ENCODE results near the gene KCNH4.
"Not testable (repeated sequence)": the region's sequence is repeated elsewhere in the genome, so short reads cannot be mapped to it uniquely, and the experiment has no call there.

The KCNH4 gene

DNA sequence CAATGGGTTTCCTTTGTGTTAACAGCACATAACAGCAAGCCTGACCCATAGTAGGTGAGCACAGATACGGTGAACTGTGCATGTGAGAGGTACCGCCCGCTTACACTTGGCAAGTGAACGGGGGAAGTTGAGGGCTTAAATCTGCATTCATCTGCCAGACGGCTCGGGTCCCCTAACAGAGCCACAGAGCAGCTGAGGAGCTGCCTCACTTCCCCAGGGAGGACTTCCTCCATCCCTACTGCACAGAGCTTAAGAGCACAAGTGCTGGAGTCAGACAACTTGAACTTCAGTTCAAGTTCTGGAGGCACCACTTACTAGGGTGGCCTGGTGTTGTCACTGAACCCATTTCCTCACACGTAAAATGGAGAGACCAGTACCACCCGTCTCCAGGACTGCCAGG lies 39.6 kb downstream of the KCNH4 start:
- in situ Hi-C loops (cut with HindIII; ENCODE audit: low sequenced_read_pairs) = no loop called here

GRCh38 chr17:42140690-42141089 lies 40.3 kb downstream of the KCNH4 start:
- in situ Hi-C loops (cut with HindIII; ENCODE audit: low sequenced_read_pairs) = not testable (repeated sequence)

- in situ Hi-C loops (cut with HindIII; ENCODE audit: low sequenced_read_pairs) = loop anchor here (5.0 kb wide), 1 partner anchor 38 kb away; no protein-coding TSS in a partner anchor
Measured at GRCh38 chr17:42138749-42139492, 42.0 kb downstream of the KCNH4 start.

GRCh38 chr17:42136654-42137051 lies 44.3 kb downstream of the KCNH4 start:
- in situ Hi-C loops (cut with HindIII; ENCODE audit: low sequenced_read_pairs) = loop anchor here (5.0 kb wide), 1 partner anchor 41 kb away; no protein-coding TSS in a partner anchor

GRCh38 chr17:42135664-42136653 lies 45.0 kb downstream of the KCNH4 start:
- in situ Hi-C loops (cut with HindIII; ENCODE audit: low sequenced_read_pairs) = loop anchor here (5.0 kb wide), 1 partner anchor 41 kb away; no protein-coding TSS in a partner anchor

DNA sequence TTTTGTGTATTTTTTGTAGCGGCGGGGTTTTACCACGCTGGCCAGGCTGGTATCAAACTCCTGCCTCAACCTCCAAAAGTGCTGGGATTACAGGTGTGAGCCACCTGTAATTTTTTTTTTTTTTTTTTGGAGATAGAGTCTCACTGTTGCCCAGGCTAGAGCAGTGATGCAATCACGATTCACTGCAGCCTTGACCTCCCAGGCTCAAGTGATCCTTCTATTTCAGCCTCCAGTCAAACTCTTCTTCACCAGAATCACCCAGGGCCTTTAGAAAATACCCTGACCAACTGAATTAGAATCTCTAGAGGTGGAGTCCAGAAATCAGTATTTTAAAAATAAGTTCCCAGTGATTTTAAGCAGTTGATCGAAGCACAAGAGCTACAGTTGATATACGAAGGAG lies 45.8 kb downstream of the KCNH4 start:
- in situ Hi-C loops (cut with HindIII; ENCODE audit: low sequenced_read_pairs) = loop anchor here (5.0 kb wide), 1 partner anchor 42 kb away; no protein-coding TSS in a partner anchor

GRCh38 chr17:42133461-42134041 lies 47.4 kb downstream of the KCNH4 start:
- in situ Hi-C loops (cut with HindIII; ENCODE audit: low sequenced_read_pairs) = no loop called here

- in situ Hi-C loops (cut with HindIII; ENCODE audit: low sequenced_read_pairs) = no loop called here
Measured at GRCh38 chr17:42132941-42133340, 48.0 kb downstream of the KCNH4 start.

DNA sequence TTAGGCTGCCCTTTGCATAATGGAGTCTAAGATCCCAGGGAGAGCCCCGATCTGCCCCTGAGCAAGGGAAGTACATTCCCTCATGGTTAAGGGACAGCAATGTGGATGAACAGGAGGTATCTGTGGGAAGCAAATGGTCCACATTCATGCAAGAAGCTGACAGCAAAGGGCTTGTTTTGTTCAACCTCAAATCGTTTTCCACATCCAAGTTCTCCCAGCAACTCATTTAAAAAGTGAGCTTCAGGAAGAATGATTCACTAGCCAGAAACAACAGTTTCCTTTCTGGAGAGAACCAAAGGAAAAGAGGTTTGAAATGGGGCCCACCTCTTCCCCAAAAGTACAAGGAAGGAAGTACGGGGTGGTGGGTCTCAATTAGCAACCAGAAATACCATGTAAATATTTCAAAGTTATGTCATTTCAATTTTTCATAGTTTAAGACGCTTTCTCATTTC lies 48.9 kb downstream of the KCNH4 start:
- in situ Hi-C loops (cut with HindIII; ENCODE audit: low sequenced_read_pairs) = no loop called here

GRCh38 chr17:42131232-42131631 lies 49.7 kb downstream of the KCNH4 start:
- in situ Hi-C loops (cut with HindIII; ENCODE audit: low sequenced_read_pairs) = no loop called here

- in situ Hi-C loops (cut with HindIII; ENCODE audit: low sequenced_read_pairs) = no loop called here
Measured at GRCh38 chr17:42130310-42130936, 50.5 kb downstream of the KCNH4 start.

DNA sequence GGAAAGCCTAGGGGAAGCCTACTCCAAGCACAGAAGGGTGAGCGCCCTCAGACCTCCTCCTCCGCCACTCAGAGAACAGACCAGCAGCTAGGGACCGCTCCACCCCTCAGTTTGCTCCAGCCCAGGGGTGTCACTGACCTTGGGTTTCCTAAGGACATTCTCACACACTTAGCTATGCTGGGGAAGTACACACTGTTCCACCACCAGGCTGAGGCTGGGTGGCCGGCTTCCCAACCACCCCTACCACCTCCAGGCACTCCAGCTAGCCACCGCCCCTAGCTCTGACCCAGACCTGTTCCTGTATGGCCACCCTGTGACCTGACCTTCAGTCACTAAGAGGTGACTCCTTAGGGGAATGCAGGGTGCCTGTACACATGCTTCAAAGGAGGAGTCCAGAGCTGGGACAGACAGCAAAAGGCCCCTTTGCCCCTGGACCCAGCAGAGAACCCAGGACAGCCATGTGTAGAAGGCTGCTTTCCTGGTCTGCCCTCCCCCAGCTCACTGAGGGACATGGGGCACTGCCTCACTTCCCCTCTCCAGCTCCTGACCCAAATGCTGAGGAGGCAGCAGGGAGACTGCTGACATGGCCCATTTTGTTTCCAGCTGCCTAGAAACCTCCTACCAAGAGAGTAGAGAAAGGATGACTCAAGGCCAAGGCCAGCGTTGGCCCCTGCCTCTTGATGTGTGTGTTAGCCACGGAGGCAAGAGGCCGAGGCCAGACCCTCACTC lies 51.7 kb downstream of the KCNH4 start:
- in situ Hi-C loops (cut with HindIII; ENCODE audit: low sequenced_read_pairs) = loop anchor here (10.0 kb wide), 1 partner anchor 154 kb away; no protein-coding TSS in a partner anchor

GRCh38 chr17:42127414-42127813 lies 53.5 kb downstream of the KCNH4 start:
- in situ Hi-C loops (cut with HindIII; ENCODE audit: low sequenced_read_pairs) = loop anchor here (10.0 kb wide), 1 partner anchor 153 kb away; no protein-coding TSS in a partner anchor

- in situ Hi-C loops (cut with HindIII; ENCODE audit: low sequenced_read_pairs) = loop anchor here (10.0 kb wide), 1 partner anchor 152 kb away; no protein-coding TSS in a partner anchor
Measured at GRCh38 chr17:42126836-42127235, 54.1 kb downstream of the KCNH4 start.

DNA sequence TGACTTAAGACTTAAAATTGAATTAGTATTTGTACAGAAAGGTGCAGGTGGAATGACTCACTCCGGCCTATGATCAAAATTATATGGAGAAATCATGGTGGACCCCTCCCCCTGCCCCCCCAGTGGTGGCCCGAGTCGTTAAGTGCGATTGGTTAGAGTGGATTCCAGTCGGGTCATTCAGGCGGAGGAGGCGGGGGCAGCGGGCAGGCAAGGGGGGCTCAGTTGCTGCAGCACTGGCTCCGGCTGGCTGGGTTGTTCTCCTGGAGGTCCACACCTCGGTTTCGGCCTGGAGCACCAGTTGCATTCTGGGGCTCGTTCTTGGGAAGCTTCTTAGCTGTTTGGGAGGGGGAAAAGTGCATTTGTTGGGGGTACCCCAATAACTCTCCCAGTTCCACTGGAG lies 55.4 kb downstream of the KCNH4 start:
- in situ Hi-C loops (cut with HindIII; ENCODE audit: low sequenced_read_pairs) = loop anchor here (10.0 kb wide), 1 partner anchor 151 kb away; no protein-coding TSS in a partner anchor

DNA sequence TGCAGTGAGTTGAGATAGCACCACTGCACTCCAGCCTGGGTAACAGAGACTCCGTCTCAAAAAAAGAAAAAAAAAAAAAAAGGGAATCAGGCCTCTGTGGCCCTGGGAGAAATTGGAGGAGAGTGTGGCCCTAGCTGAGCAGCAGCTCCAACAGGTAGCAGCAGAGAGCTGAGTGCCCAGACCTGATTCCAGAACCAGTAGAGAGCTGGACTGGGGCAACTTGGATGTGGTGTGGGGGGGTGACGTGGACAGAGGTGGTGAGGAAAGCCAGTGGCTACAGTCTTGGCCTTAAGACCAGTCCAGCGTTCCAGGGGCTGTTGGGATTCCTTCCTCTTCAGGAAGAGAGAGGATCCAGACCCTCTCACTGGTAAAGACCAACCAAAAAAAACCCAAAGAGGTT lies 56.7 kb downstream of the KCNH4 start:
- in situ Hi-C loops (cut with HindIII; ENCODE audit: low sequenced_read_pairs) = loop anchor here (10.0 kb wide), 1 partner anchor 149 kb away; no protein-coding TSS in a partner anchor

GRCh38 chr17:42122371-42123303 lies 58.3 kb downstream of the KCNH4 start, which contains the start of gene HSPB9:
Gene HSPB9 (plus strand): TSS chr17:42122804. CDS start chr17:42122851, 47 bp downstream.
- in situ Hi-C loops (cut with HindIII; ENCODE audit: low sequenced_read_pairs) = loop anchor here (10.0 kb wide), 1 partner anchor 148 kb away; no protein-coding TSS in a partner anchor
